ENCODE results near the gene B4GALNT2. TPM values are rescaled to one million over a fixed set of nuclear protein-coding genes. Genes with fewer than 3 reads are reported as not detected.
"Not testable (repeated sequence)": the region's sequence is repeated elsewhere in the genome, so short reads cannot be mapped to it uniquely, and the experiment has no call there.

Gene B4GALNT2
- total RNA-seq, 1 donor from 2014 or later: 0.98 TPM

DNA sequence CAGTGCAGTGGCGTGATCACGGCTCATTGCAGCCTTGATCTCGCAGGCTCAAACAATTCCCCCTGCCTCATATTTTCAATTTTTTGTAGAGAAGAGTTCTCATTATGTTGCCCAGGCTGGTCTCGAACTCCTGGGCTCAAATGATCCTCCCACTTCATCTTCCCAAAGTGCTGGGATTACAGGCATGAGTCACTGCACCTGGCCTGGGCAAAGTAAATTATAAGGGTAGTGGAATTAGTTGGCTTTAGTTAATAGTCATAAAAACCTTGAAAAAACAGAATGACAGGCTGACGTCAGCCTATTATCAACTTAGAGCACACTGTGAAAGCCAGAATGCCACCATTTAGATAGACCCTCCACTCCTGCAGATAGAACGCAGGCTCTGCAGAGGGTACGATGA is 43.5 kb upstream of the B4GALNT2 start:
- peaks cover 2% of the 10 kb centered on the region for H3K27me3 Mint-ChIP-seq (ENCODE audit: unreplicated experiment)

DNA sequence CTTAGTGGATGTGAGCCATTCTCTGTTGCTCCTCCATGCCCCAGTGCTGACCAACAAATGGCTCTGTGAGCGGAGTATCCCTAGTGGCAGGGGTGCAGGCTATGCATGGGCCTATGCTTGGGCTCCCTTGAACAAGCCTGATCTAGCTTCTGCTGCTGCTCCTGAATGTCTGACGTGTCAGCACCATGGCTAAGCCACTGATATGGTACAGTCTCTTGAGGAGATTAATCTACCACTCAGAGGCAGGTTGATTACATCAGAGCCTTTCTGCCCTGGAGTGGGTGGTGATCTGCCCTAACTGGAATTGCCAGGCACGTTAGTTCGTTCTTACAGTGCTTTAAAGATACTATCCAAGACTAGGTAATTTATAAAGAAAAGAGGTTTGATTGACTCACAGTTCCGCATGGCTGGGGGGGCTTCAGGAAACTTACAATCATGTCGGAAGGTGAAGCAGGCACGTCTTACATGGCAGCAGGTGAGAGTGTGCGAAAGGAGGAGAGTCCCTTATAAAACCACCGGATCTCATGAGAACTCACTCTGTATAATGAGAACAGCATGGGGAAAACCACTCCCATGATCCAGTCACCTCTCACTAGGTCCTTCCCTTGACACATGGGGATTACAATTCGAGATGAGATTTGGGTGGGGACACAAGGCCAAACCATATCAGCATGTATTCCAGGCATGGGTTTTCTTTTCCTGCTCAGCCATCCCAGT is 41.5 kb upstream of the B4GALNT2 start:
- no peaks in the 10 kb centered on the region for H3K4me1 Mint-ChIP-seq (ENCODE audit: low read depth, unreplicated experiment)
- peaks cover 2% of the 10 kb centered on the region for H3K27me3 Mint-ChIP-seq (ENCODE audit: unreplicated experiment)
- no peak overlapping the region for H3K27ac Mint-ChIP-seq (ENCODE audit: unreplicated experiment)
- H3K36me3 Mint-ChIP-seq (ENCODE audit: unreplicated experiment): peaks cover 4% of the 10 kb centered on the region
- no peak overlapping the region for H3K4me3 Mint-ChIP-seq (ENCODE audit: unreplicated experiment)
- TF ChIP-seq, protein P1, sequence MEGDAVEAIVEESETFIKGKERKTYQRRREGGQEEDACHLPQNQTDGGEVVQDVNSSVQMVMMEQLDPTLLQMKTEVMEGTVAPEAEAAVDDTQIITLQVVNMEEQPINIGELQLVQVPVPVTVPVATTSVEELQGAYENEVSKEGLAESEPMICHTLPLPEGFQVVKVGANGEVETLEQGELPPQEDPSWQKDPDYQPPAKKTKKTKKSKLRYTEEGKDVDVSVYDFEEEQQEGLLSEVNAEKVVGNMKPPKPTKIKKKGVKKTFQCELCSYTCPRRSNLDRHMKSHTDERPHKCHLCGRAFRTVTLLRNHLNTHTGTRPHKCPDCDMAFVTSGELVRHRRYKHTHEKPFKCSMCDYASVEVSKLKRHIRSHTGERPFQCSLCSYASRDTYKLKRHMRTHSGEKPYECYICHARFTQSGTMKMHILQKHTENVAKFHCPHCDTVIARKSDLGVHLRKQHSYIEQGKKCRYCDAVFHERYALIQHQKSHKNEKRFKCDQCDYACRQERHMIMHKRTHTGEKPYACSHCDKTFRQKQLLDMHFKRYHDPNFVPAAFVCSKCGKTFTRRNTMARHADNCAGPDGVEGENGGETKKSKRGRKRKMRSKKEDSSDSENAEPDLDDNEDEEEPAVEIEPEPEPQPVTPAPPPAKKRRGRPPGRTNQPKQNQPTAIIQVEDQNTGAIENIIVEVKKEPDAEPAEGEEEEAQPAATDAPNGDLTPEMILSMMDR (IDR thresholded peaks at IDR 0.05; ENCODE audit: partially characterized antibody, unreplicated experiment): no peak
- H3K9me3 Mint-ChIP-seq (ENCODE audit: unreplicated experiment): peaks cover 2% of the 10 kb centered on the region
- DNase-seq: no peak

More for the DNA sequence above, 43.5 kb upstream of the B4GALNT2 start:
- H3K4me1 Mint-ChIP-seq (ENCODE audit: low read depth, unreplicated experiment): no peaks in the 10 kb centered on the region
- peaks cover 4% of the 10 kb centered on the region for H3K36me3 Mint-ChIP-seq (ENCODE audit: unreplicated experiment)
- no peak overlapping the region for H3K4me3 Mint-ChIP-seq (ENCODE audit: unreplicated experiment)
- H3K9me3 Mint-ChIP-seq (ENCODE audit: unreplicated experiment): peaks cover 2% of the 10 kb centered on the region
- H3K27ac Mint-ChIP-seq (ENCODE audit: unreplicated experiment): no peak overlapping the region
- TF ChIP-seq, protein P1 (IDR thresholded peaks at IDR 0.05; ENCODE audit: partially characterized antibody, unreplicated experiment): no peak
- no peak for DNase-seq

DNA sequence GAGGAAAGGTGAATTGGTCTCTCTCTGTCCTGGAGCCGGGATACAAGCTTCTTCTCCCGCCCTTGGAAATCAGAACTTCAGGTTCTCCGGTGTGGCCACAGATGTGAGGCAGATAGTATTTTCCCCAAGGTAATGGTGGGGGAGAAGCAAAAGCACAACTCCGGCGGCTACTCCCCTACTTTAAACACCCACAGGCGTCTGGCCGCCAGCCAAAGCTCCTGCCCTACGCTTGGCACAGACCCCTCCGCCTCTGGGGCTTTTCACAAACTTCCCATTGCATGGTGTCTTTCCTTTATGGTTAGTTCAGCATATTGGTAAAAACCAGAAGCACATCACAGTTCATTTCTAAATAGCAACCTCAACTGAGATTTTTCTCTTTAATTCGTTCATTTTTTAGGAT is 39.4 kb upstream of the B4GALNT2 start:
- H3K27ac Mint-ChIP-seq (ENCODE audit: unreplicated experiment): no peak overlapping the region
- DNase-seq: no peak
- H3K4me1 Mint-ChIP-seq (ENCODE audit: low read depth, unreplicated experiment): no peaks in the 10 kb centered on the region
- peaks cover 2% of the 10 kb centered on the region for H3K27me3 Mint-ChIP-seq (ENCODE audit: unreplicated experiment)
- no peak overlapping the region for H3K4me3 Mint-ChIP-seq (ENCODE audit: unreplicated experiment)
- peaks cover 2% of the 10 kb centered on the region for H3K9me3 Mint-ChIP-seq (ENCODE audit: unreplicated experiment)
- peaks cover 4% of the 10 kb centered on the region for H3K36me3 Mint-ChIP-seq (ENCODE audit: unreplicated experiment)
- TF ChIP-seq, protein P1 (IDR thresholded peaks at IDR 0.05; ENCODE audit: partially characterized antibody, unreplicated experiment): no peak

DNA sequence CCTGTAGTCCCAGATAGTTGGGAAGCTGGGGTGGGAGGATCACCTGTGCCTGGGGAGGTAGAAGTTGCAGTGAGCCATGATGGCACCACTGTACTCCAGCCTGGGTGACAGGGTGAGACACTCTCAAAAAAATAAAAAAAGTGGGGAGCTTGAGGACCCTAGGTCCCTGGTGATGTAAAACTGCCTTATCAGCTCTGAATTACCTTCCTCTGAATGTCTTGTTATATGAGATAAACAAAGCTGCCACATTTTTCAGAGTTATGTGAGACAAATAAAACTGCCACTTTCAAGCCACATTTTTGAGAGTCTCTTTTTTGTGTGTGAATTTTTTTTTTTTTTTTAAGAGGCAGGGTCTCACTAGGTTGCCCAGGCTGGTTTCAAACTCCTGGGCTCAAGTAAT is 32.0 kb upstream of the B4GALNT2 start:
- Mint-ChIP-seq H3K9me3 (ENCODE audit: unreplicated experiment) (no peaks in the 10 kb centered on the region), H3K27me3 (ENCODE audit: unreplicated experiment) (no peaks in the 10 kb centered on the region), H3K36me3 (ENCODE audit: unreplicated experiment) (no peaks in the 10 kb centered on the region), H3K4me1 (ENCODE audit: low read depth, unreplicated experiment) (no peaks in the 10 kb centered on the region), H3K27ac (ENCODE audit: unreplicated experiment) (no peak overlapping the region), H3K4me3 (ENCODE audit: unreplicated experiment) (no peak overlapping the region)
- no peak for DNase-seq
- TF ChIP-seq, protein P1 (IDR thresholded peaks at IDR 0.05; ENCODE audit: partially characterized antibody, unreplicated experiment): no peak

DNA sequence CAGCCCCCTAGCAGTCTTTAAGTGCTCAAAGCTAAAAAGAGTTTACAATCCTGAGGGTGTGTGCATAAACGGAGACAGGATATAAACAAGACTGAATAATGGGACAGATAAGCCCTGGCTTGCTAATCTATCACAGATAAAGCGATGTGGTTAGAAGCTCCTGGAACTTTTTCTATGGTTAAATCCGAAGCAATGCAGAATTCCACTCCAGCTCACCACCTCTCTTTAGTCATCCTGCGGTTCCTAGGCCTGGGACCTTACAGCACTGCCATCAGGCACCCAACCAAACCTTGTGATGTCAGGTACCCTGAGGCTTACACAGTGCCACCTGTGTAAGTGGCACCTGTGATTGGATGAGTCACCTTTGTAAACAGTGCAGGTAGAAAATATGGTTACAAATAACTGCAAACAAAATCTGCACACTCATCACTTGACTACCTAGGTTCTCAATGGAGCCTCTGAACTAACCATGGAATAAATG is 31.5 kb upstream of the B4GALNT2 start:
- H3K27me3 Mint-ChIP-seq (ENCODE audit: unreplicated experiment): no peaks in the 10 kb centered on the region
- H3K36me3 Mint-ChIP-seq (ENCODE audit: unreplicated experiment): no peaks in the 10 kb centered on the region
- no peak for DNase-seq
- no peaks in the 10 kb centered on the region for H3K9me3 Mint-ChIP-seq (ENCODE audit: unreplicated experiment)
- no peaks in the 10 kb centered on the region for H3K4me1 Mint-ChIP-seq (ENCODE audit: low read depth, unreplicated experiment)
- H3K4me3 Mint-ChIP-seq (ENCODE audit: unreplicated experiment): no peak overlapping the region
- TF ChIP-seq, protein P1 (IDR thresholded peaks at IDR 0.05; ENCODE audit: partially characterized antibody, unreplicated experiment): no peak
- H3K27ac Mint-ChIP-seq (ENCODE audit: unreplicated experiment): no peak overlapping the region

DNA sequence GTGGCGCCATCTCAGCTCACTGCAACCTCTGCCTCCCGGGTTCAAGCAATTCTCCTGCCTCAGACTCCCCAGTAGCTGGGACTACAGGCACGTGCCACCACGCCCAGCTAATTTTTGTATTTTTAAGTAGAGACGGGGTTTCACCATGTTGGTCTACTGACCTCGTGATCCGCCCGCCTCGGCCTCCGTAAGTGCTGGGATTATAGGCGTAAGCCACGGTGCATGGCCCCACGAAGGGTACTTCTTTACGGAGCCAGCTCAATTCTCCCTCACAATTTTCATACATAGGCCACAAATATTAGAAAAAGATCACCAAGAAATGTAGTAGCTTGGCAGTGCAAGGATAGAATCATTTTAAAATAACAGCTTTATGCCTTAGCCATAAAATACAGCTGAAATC is 29.2 kb upstream of the B4GALNT2 start:
- H3K4me1 Mint-ChIP-seq (ENCODE audit: low read depth, unreplicated experiment); DNase-seq; H3K9me3 Mint-ChIP-seq (ENCODE audit: unreplicated experiment); H3K36me3 Mint-ChIP-seq (ENCODE audit: unreplicated experiment); H3K27me3 Mint-ChIP-seq (ENCODE audit: unreplicated experiment); H3K27ac Mint-ChIP-seq (ENCODE audit: unreplicated experiment); H3K4me3 Mint-ChIP-seq (ENCODE audit: unreplicated experiment): not testable (repeated sequence)

Data from glutamatergic neuron (in vitro differentiated cells).